Stomach (tissue), 4 donors: ENCODE data around the gene GPR68.

Source experiments
- CTCF ChIP-seq, 7 experiments: fragments of 450-650 bp in 4 of 7; fragments of 200-600 bp in 3 of 7; sonication (generic) in 3 of 7; IDR thresholded peaks; one replicate each; pipeline ENCODE4 v1.5.1; 2016 to 2019; ENCODE audit warnings: antibody characterized with exemption in 7 of 7, control low read depth in 2 of 7, mild to moderate bottlenecking in 1 of 7
- EP300 ChIP-seq: sonication (generic); formaldehyde crosslinking; IDR thresholded peaks from one replicate; pipeline ENCODE4 v1.6.1; 2017; ENCODE audit warnings: antibody characterized with exemption
- POLR2A ChIP-seq, 4 donors: fragments of 450-650 bp; IDR thresholded peaks; one replicate each; pipeline ENCODE4 v1.6.1; 2016; ENCODE audit warnings: antibody characterized with exemption in 4 of 4, control low read depth in 2 of 4, mild to moderate bottlenecking in 1 of 4, moderate library complexity in 1 of 4
- POLR2AphosphoS5 ChIP-seq, 3 donors: sonication (generic); formaldehyde crosslinking; IDR thresholded peaks; one replicate each; pipeline ENCODE4 v1.6.1; 2016; ENCODE audit warnings: antibody characterized with exemption in 3 of 3

GRCh38 chr14:91238661-91239060 lies 5.8 kb downstream of the GPR68 start:
- no peak for TF ChIP-seq CTCF (IDR thresholded peaks at IDR 0.05)
- no peak for TF ChIP-seq POLR2A (IDR thresholded peaks at IDR 0.05)
- no peak for TF ChIP-seq EP300
- no peak for TF ChIP-seq POLR2AphosphoS5 (IDR thresholded peaks at IDR 0.05)
